IPS DF 6.9 (cell line): Measurements from ENCODE around the gene PDLIM7.

Experiments
- DNase-seq: peaks from one replicate; pipeline ENCODE4 v3.0.0-alpha.2; 2013; ENCODE audit warnings: low read depth, low spot score
- H3K27ac ChIP-seq: one replicate; pipeline ENCODE4 v1.5.1; 2013; ENCODE audit warnings: low read length, control low read depth
- H3K27me3 ChIP-seq: 2 replicates; pipeline ENCODE4 v1.6.1; 2013; ENCODE audit warnings: mild to moderate bottlenecking, low read length; ENCODE audit not compliant: control insufficient read depth, insufficient read depth
- H3K36me3 ChIP-seq: 2 replicates; pipeline ENCODE4 v1.6.1; 2013; ENCODE audit warnings: low read length; ENCODE audit not compliant: control insufficient read depth, insufficient read depth
- H3K4me1 ChIP-seq: 2 replicates; pipeline ENCODE4 v1.6.1; 2013; ENCODE audit warnings: low read length; ENCODE audit not compliant: control insufficient read depth, insufficient read depth
- H3K4me3 ChIP-seq: 2 replicates; pipeline ENCODE4 v1.5.1; 2013; ENCODE audit warnings: mild to moderate bottlenecking, low read length
- H3K9me3 ChIP-seq: 2 replicates; pipeline ENCODE4 v1.6.1; 2013; ENCODE audit warnings: low read length, inconsistent platforms; ENCODE audit not compliant: control insufficient read depth, insufficient read depth
- WGBS: extraction: QIAGEN DNeasy Blood & Tissue Kit; methylation state at CpG from one replicate; pipeline ENCODE4 v1.1.7; 2013; ENCODE audit warnings: mixed read lengths, missing lambda C conversion rate; ENCODE audit not compliant: insufficient read length, insufficient coverage; 5-methylcytosine and 5-hydroxymethylcytosine counted together

Gene PDLIM7

GRCh38 chr5:177454397-177455035 lies 42.9 kb downstream of the PDLIM7 start:
- no CpG with 5 or more reads among the region's 84 CpGs for whole genome bisulfite sequencing
- peaks cover 21% of the 10 kb centered on the region for H3K36me3 ChIP-seq
- H3K9me3 ChIP-seq: no peaks in the 10 kb centered on the region
- DNase-seq: no peak
- H3K4me1 ChIP-seq: peaks cover 6% of the 10 kb centered on the region
- H3K27ac ChIP-seq: no peak overlapping the region
- H3K27me3 ChIP-seq: no peaks in the 10 kb centered on the region
- peak overlapping the region; percentile 74 for H3K4me3 ChIP-seq

GRCh38 chr5:177453852-177454396 lies 43.5 kb downstream of the PDLIM7 start:
- Histone ChIP-seq H3K4me3 (peak overlapping the region; percentile 38; the same call in 1 of the 2 replicates), H3K27ac (no peak overlapping the region), H3K36me3 (peaks cover 15% of the 10 kb centered on the region), H3K27me3 (no peaks in the 10 kb centered on the region), H3K9me3 (no peaks in the 10 kb centered on the region), H3K4me1 (peaks cover 6% of the 10 kb centered on the region)
- no peak for DNase-seq
- WGBS: no CpG with 5 or more reads among the region's 31 CpGs

- Histone ChIP-seq H3K4me3 (no peak overlapping the region), H3K36me3 (peaks cover 6% of the 10 kb centered on the region), H3K9me3 (no peaks in the 10 kb centered on the region), H3K27me3 (no peaks in the 10 kb centered on the region), H3K4me1 (peaks cover 8% of the 10 kb centered on the region), H3K27ac (no peak overlapping the region)
- DNase-seq: no peak
- WGBS: no CpG with 5 or more reads among the region's 17 CpGs
Observed at GRCh38 chr5:177452688-177453638, 44.4 kb downstream of the PDLIM7 start.

DNA sequence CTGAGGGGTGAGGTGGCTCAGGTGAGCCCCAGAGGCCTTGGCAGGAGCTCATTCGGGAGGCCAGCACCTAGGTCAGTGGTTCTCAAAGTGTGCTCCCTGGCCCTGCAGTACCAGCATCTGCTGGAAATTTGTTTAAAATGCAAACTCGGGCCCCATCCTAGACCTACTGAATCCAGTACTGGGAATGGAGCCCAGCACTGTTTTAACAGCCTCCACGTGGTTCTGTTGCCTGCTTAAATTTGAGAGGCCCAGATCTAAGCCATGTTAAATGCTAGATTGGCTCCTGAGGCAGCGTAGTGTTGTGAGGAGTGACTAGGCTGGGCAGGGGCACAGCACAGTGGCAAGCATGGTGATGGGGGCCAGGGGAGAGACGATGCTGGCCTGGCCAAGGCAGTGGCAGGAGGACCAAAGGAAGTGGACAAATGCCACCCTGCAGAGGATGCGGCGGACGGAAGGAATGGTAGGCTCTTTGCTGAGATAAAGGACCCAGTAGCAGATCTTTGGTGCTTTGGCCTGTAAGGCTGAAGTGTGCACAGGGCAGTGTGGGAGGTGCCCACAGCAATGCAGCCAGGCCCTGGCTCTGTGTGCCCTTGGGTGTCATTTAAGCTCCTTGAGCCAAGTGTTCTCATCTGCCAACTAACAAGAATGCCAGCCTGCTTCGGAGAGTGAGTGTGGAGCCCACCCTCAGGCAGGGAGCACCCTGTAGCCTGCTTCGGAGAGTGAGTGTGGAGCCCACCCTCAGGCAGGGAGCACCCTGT lies 46.6 kb downstream of the PDLIM7 start:
- Histone ChIP-seq H3K27ac (no peak overlapping the region), H3K27me3 (no peaks in the 10 kb centered on the region), H3K36me3 (no peaks in the 10 kb centered on the region), H3K4me3 (no peak overlapping the region), H3K4me1 (peaks cover 6% of the 10 kb centered on the region), H3K9me3 (no peaks in the 10 kb centered on the region)
- WGBS: no CpG with 5 or more reads among the region's 10 CpGs
- no peak for DNase-seq

GRCh38 chr5:177449140-177450061 lies 48.0 kb downstream of the PDLIM7 start:
- H3K36me3 ChIP-seq: no peaks in the 10 kb centered on the region
- H3K4me1 ChIP-seq: peaks cover 6% of the 10 kb centered on the region; the same call in 1 of the 2 replicates
- DNase-seq: no peak
- WGBS: no CpG with 5 or more reads among the region's 18 CpGs
- H3K4me3 ChIP-seq: no peak overlapping the region
- H3K27me3 ChIP-seq: 0 out of 2 replicates have a peak, but pooled peaks cover 1% of the 10 kb centered on the region
- H3K27ac ChIP-seq: no peak overlapping the region
- no peaks in the 10 kb centered on the region for H3K9me3 ChIP-seq

GRCh38 chr5:177448244-177448950 lies 49.0 kb downstream of the PDLIM7 start:
- H3K9me3 ChIP-seq: no peaks in the 10 kb centered on the region
- no peak overlapping the region for H3K27ac ChIP-seq
- peaks cover 4% of the 10 kb centered on the region; the same call in 1 of the 2 replicates for H3K4me1 ChIP-seq
- H3K27me3 ChIP-seq: 0 out of 2 replicates have a peak, but pooled peaks cover 1% of the 10 kb centered on the region
- H3K36me3 ChIP-seq: no peaks in the 10 kb centered on the region
- no peak for DNase-seq
- H3K4me3 ChIP-seq: no peak overlapping the region
- WGBS: no CpG with 5 or more reads among the region's 6 CpGs

- H3K4me1 ChIP-seq: peaks cover 4% of the 10 kb centered on the region; the same call in 1 of the 2 replicates
- WGBS: no CpG with 5 or more reads among the region's 23 CpGs
- H3K27ac ChIP-seq: no peak overlapping the region
- no peaks in the 10 kb centered on the region for H3K36me3 ChIP-seq
- peak overlapping the region; percentile 26; the same call in 1 of the 2 replicates for H3K4me3 ChIP-seq
- DNase-seq: no peak
- H3K27me3 ChIP-seq: 0 out of 2 replicates have a peak, but pooled peaks cover 1% of the 10 kb centered on the region
- no peaks in the 10 kb centered on the region for H3K9me3 ChIP-seq
Observed at GRCh38 chr5:177447611-177448243, 49.7 kb downstream of the PDLIM7 start.

DNA sequence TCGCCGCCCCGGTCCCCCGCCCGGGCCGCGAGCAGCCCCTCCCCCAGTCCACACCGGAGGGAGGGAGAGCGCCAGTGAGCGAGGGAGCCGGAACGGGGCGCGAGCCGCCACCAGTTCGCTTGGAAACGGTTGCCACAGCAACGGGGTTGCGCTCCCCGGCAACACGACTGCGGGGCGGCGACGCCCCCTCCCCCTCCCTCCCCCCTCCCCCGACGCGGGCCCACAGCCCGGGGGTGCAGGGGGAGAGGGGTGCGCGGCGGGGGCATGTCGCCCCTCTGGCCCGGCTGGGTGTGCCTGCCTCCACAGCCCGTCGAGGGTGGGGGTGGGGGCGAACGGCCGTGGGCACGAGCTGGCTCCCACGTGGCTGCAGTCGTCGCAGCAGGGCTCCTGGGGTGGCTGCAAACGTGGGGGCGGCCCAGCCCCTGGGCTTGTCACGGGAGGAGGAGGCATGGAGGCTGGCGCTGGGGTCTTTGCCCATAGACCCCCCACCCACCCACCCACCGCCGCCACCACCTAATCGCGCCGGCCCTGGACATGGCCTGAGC lies 50.3 kb downstream of the PDLIM7 start:
- Histone ChIP-seq H3K4me3 (peak overlapping the region; percentile 69; the same call in 1 of the 2 replicates), H3K36me3 (no peaks in the 10 kb centered on the region), H3K27ac (no peak overlapping the region), H3K9me3 (no peaks in the 10 kb centered on the region), H3K4me1 (peaks cover 3% of the 10 kb centered on the region; the same call in 1 of the 2 replicates), H3K27me3 (0 out of 2 replicates have a peak, but pooled peaks cover 1% of the 10 kb centered on the region)
- WGBS: no CpG with 5 or more reads among the region's 52 CpGs
- DNase-seq: no peak
